ENCODE measurements around the gene SARNP.

DNA sequence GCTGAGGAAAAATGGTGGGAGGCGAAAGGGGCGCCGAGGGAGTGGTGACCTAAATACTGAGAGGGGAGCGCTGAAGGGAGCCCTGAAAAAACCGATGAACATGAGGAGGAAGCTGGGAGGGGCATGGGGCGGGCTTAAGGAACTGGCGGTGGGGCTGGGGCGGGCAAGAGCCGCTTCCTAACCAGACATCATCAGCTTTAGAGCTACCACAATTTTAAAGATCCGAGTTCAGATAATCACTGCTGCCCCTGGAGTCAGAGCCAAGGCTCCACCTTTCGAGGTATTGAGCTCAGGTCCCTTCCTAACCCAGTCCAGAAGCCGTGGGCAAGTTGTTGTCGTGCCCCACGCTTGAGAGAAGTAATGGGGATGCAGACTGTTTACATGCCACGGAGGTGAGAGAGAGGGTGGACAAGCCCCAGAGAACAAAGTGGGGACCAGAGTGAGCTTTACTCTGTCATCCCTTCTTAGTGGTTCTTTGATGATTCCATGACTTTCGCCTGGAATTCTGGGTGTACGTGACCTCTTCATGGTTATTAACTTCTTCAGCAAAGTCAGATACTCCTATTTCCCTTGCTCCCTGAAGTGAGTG is 710 bp upstream of the SARNP start:
- TF ChIP-seq EGR1 (IDR thresholded peaks at IDR 0.05; ENCODE audit: borderline replicate concordance in 1 of 2, low read depth in 2 of 2, low read length in 2 of 2) (no peak), CEBPB (IDR thresholded peaks at IDR 0.05; ENCODE audit: borderline replicate concordance in 1 of 2, low read depth in 2 of 2, low read length in 2 of 2) (no peak), ETV6 (conservative IDR thresholded peaks at IDR 0.05 in 1 of 2, IDR thresholded peaks at IDR 0.05 in 1 of 2; ENCODE audit: borderline replicate concordance in 1 of 2, low read depth in 1 of 2) (no peak)
- TF ChIP-seq, protein P1, sequence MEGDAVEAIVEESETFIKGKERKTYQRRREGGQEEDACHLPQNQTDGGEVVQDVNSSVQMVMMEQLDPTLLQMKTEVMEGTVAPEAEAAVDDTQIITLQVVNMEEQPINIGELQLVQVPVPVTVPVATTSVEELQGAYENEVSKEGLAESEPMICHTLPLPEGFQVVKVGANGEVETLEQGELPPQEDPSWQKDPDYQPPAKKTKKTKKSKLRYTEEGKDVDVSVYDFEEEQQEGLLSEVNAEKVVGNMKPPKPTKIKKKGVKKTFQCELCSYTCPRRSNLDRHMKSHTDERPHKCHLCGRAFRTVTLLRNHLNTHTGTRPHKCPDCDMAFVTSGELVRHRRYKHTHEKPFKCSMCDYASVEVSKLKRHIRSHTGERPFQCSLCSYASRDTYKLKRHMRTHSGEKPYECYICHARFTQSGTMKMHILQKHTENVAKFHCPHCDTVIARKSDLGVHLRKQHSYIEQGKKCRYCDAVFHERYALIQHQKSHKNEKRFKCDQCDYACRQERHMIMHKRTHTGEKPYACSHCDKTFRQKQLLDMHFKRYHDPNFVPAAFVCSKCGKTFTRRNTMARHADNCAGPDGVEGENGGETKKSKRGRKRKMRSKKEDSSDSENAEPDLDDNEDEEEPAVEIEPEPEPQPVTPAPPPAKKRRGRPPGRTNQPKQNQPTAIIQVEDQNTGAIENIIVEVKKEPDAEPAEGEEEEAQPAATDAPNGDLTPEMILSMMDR (IDR thresholded peaks at IDR 0.05 in 2 of 3, conservative IDR thresholded peaks at IDR 0.05 in 1 of 3; ENCODE audit: control insufficient read depth in 2 of 3, extremely low read depth in 1 of 3, insufficient read depth in 1 of 3, low read depth in 3 of 3, low read length in 3 of 3) = no peak

Data from GM12878 (cell line).